Measurements from ENCODE around the gene MOGAT2.
"Not testable (repeated sequence)": the region's sequence is repeated elsewhere in the genome, so short reads cannot be mapped to it uniquely, and the experiment has no call there.

The MOGAT2 gene

DNA sequence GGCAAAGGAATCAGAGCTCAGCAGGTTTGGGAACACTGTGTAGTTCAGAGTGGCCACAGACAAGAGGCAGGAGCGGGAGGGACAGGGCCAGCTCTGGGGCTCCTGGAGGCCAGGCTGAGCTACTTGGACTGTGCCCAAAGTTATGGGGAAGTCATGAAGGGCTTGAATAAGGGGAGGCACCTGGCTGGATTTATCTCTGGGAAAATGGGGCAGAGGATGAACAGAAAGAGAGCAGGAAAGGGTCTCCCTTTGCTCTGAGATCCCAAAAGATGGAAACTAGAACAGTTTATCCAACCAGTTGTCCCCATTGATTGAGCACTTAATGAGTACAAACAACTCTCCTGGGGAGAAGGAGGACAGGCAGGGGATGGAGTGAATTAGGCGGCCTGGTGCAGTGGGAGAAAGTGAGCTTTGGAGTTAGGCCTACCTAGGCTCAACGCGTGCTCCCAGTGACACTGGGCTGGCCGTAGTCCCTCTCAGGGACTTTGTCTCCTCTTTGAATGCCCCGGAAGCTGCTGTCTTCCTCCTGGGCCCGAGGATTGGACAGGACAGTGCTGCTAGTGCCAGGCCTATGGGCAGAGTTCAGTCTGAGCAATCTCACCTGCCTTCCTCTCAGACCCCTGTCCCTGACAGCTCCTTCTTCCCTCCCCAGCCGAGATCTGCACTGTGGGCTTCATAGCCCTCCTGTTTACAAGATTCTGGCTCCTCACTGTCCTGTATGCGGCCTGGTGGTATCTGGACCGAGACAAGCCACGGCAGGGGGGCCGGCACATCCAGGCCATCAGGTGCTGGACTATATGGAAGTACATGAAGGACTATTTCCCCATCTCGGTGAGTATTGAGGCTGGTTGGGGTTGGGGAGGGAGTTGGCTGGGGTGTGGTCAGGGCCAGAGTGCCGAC is 2.0 kb downstream of the MOGAT2 start:
- no peak for DNase-seq

DNA sequence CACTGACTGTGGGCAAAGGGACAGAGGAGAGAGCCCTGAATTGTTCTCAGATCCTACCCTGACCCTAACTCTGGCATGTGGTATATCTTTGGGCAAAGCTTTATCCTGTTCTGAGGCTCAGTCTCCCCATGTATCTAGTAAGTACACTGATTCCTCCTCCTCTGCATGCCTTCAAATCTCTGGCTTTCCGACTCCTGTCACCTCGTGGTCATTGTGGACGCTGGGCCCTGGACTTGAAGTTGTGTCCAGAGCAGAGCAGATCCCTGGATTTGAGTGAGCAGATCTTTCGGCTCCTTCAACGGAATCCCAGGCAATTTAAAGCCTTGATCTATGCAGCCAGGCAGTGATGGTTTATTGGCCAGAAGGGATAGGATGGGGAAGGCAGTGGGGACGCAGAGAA is 3.0 kb downstream of the MOGAT2 start:
- no peak for DNase-seq

DNA sequence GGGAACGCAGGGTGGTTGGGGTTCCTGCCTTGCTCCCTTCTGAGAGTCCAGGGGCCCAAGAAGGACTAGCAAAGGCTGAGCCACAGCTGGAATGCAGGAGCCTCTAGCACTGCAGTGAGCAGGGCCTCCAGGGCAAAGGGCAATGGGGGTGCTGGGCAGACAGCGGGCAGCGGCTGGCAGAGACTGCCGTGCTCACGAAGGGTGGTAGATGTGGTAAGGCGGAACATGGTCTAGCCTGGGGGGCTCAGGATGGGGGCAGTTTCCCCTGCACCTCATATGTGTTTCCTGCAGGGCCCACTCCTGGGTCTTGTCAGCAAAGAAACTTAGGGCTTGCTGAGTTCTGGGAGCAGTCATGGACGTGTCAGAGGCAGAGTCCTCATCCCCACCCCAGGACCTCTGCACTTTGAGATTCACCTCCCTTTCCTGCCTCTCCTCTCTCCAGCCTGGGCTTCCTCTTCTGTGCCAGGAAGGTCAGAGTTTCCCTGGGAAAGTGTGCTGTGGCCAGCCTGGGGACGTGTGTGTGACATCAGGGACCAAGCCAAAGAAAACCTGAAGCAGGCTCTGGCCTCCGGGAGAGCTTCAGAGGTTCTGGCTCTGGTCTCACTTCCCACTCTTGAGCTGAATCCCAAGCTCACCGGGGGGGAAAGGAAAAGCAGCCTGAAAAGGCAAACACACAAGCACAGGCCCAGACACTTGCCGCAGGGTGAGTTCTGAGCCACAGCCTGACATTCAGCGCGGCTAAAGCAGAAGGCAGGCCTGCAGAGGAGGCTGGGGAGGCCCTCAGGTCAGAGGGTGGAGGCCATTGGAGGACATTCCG is 4.4 kb downstream of the MOGAT2 start:
- DNase-seq = no peak

DNA sequence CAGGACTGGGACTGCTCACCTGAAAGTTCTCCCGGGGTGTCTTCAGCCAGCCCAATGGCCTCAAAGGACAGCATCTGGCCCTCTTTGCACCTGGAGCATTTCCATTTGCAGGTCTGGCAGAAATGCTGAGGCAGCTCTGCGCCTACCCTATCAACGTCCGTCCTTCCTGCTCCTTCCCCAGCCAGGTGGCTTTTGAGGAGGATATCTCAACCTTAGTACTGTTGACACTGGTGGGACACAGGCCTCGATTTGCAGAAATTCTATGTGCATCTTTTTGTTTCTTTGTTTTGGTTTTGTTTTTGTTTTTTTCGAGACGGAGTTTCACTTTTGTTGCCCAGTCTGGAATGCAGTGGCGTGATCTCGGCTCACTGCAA is 5.0 kb downstream of the MOGAT2 start:
- no peak for DNase-seq

DNA sequence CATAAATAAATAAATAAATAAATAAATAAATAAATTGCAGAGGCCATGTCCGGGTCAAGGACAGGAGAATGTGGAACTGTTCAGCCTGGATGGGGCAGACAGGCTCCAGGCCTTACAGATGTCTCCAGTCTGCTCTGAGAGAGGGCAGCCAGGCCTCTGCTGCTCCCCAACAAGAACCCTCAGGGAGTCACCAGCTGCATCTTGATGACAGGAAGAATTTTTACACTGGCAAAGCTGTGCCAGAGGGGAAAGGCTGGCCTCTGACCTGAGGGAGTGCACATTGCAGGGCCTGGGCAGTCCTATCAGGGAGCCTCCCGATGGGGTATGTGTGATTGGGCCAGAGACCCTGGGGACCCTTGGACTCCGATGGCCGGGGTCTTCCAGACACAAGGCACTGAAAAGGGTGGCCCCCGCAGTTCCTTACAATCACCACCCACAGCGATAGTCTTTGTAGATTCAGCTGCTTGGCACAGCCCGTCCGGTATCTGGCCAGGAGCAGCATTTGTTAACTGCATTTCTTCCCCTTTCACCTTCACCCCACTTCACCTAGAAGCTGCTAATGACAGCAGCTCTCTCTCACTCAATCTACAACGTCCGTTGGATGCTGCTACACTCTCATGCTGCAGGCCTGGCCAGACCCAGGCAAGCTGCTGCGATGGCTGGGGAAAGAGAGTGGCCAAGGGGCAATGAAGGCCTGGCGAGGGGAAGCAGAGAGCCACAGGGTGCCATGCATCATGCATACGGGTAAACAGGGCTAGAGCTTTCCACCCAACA is 8.1 kb downstream of the MOGAT2 start:
- DNase-seq = no peak

DNA sequence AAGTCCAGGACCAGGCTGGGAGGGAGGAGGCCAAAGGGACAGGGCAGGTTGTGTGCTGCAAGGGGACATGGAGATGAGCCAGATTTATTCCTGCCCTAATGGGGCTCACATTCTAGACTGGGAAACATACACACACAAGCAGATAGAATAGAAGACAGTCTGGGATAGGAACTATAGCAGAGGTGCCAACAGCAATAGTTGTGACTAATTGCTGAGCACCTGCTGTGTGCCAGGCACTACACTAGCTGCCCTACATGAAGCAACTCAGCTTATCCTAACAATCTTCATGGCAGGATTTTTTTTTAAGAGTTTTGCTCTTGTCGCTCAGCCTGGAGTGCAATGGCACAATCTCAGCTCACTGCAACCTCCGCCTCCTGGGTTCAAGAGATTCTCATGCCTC is 11.4 kb downstream of the MOGAT2 start:
- DNase-seq = no peak

DNA sequence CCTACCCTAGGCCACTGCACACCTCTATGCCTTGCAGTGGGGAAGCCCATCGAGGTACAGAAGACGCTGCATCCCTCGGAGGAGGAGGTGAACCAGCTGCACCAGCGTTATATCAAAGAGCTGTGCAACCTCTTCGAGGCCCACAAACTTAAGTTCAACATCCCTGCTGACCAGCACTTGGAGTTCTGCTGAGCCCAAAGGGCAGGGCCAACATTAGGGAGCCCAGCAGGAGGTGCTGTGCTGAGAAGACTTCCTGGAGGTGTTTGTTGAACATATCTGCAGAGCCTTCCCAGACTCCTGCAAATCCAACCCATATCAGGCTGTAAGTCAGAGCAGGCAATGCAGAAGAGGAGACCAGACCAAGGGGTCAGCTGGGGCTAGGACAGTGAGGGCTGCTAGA is 13.5 kb downstream of the MOGAT2 start:
- DNase-seq = no peak

DNA sequence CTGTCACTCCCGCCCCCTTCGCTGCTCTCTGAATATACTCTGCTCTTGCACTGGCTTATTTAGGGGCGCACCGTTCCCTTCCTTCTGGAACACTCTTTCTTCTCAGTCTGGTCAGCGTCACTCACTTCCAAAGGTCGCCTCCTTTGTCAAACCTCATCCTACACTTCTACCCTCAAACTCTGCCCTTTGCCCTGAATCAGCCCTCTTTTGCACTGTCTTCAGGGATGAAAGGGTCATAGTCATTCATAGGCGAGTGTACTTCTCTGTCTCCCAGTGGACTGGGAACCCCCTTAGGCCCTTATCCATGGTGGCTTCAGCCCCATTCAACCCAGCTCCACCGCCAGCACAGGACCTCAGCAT is 15.4 kb downstream of the MOGAT2 start:
- DNase-seq = no peak

DNA sequence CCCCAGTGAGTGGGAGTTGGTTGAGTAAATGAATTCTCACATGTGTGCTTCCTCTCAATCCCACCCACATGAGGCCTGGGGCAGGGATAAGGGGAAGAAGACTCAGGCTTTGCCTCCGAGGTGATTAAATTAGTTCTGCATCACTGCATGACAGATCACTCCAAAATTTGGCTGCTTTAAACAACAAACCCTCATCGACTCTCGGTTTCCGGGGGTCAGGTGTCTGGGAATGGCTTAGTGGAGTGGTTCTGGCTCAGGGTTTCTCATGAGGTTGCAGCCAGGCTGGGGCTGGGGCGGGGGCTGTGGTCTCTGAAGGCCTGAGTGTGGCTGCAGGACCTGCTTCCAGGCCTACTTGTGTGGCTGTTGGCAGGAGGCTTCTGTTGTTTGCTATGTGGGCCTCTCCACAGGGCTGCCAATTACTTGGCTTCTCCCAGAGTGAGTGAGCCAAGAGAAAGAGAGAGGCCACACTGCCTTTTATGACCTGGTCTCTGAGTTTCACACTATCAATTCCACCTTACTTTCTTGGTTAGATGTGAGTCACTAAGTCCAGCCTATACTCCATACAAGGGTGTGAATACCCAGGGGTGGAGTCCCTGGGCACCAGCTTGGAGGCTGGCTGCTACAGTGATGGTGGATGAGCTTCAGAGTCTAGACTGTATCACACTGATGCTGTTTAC is 15.9 kb downstream of the MOGAT2 start:
- DNase-seq = no peak

DNA sequence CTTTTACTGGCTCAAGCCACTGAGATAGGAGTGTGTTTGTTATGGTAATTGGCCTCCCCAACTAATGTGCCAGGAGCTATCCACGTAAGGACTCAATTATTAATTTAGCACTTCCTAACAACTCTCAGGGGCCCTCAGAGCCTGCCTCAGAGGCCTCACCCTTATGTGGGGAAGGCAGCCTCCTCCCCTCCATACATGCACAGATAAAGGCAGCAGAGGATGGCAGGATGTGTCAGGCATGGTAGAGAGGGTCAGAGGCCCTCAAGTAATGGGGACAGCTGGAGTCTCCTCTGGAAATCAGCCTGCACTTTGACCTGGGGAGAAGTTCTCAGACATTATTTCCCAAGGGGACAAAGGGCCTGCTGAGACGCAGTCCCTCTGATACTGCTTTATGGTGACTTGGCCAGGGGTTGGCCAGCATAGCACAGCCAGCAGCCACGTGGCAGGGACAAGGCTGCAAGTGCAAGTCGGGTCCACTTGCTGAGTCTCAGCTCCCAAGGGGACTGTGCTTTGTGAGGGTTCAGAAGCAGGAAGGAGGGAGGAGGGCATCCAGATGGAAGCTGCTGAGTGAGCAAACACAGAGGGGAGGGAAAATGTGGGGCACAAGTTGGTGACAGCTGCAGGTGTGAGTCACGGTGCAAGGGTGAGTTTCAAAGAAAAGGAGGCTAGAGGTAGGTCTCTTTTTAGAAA is 17.0 kb downstream of the MOGAT2 start:
- DNase-seq = no peak

DNA sequence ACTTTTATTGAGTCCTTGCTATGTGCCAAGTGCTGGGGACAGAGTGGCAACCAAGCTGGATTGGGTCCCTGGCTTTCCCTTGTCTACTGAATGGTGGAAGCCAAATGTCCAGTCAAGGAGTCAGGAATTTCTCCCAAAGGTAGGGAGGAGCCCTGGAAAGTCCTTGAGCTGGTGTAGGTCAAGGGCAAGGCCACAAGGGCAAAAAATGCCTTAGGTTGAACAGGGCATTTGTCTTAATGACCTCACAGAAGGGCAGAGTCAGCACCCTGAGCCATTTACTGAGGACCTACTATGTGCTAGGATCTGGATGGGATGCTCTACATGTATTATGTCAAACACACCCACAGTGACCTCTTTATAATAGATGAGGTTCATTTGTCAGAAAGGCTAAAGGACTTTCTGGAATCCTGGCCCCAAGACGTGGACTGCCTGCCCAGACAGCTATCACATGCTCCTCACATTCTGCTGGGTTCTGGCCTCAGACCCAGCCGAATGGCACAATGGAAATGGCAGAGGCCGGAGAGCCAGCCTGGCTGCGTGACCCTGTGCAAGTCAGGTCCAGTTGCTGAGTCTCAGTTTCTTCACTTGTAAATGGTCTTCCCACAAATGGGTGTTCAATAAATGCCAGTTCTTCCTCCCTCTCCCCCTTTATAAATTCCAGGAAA is 17.7 kb downstream of the MOGAT2 start:
- no peak for DNase-seq

DNA sequence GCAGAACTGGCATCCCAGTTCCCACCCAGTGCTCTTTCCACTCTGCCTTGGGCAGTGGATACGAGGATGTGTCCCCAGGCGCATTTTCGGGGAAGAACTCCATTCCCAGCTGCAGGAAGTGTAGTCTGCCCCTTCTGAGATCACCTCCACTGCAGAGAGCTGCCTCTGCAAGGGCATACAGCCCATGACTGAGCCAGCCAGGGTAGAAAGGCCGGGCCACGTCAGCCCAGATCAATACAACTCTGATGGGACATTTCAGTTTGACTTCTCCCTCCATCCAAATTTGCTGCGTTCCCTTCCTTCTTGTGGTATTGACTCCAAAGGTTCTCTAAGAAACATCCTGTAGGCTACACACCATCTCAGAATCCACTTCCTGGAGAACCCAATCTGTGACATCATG is 19.7 kb downstream of the MOGAT2 start:
- DNase-seq = no peak

DNA sequence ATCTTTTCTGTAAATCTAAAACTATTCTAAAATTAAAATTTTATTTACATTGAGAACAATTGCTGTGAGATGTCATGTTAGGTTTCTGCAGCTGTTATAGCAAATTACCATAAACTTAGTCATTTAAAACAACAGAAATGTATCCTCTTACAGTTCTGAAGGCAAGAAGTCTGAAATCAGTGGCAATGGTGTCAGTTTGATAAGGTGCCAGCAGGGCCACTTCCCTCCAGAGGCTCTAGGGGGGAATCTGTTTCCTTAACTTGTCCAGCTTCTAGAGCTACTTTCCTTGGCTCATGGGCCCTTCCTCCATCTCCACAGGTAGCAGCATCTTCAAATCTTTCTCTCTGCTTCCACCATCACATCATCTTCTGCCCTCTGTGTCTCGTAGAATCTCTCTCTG is 23.0 kb downstream of the MOGAT2 start:
- no peak for DNase-seq

DNA sequence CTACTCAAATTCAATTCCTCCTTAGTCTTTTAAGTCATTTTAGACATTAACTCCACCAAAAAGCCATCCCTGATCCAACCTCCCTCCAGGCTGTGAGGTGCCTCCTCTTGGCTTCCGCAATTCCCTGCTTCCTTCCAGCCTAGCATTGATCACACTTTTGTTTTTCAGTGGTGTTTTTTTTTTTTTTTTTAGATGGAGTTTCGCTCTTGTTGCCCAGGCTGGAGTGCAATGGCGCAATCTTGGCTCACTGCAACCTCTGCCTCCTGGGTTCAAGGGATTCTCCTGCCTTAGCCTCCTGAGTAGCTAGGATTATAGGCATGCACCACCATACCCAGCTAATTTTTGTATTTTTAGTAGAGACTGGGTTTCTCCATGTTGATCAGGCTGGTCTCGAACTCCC is 25.5 kb downstream of the MOGAT2 start:
- DNase-seq = not testable (repeated sequence)

DNA sequence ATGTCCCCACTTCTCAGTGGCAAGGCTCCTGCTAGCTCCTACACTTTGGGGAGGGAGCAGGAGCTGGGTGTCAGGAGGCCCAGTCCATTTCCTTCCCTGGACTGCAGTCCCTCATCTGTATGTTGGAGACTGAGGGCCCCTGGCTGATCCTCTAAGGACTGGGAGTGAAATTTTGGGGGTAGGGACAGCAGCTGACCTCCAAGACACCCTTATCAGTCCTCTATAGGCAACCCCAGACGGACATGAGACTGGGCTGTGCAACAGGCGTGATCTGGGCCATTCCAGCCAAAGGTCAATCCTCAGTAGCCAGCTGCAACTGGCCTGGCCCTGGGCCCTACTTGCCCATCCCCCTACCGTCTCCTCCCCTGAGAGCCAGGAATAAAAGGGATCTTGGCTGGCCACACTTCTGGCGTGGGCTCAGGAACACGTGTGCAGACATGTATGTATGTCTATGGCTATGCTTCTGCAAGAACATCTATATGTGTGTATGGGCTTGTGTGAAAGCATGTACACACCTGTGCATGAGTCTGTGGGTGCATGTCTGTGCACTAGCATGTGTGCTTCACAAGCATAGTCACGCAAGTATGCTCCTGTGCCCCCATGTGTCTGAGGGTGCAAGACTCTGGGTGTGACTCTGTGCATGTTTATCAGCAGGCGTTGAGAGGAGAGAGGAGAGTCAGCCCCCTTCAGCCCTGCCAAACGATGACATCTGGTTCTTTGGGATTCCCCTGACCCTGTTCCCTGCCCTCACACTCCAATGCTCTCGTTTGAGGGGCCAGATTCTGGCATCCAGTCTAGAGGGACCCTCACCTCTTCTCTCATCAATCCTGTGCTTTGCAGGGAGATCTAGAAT is 26.3 kb downstream of the MOGAT2 start:
- DNase-seq = no peak

DNA sequence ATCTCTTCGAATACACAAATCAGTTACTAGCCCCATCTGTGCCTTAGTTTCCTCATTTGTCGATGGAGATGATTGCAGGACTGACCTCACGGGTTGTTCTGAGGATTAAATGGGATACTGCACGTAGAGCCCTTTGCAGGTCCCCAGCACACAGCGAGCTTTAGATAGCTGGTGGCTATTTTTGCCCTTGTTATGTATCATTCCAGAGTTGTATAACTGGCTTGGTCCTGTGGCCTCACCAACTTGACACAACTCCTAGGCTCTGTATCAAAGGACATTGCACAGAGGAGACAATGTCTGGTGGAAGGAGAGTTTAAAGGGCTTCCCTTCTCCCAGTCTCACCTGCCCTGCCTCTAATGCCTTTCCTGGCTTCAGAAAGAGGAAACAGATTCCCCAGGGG is 28.2 kb downstream of the MOGAT2 start:
- DNase-seq = no peak

DNA sequence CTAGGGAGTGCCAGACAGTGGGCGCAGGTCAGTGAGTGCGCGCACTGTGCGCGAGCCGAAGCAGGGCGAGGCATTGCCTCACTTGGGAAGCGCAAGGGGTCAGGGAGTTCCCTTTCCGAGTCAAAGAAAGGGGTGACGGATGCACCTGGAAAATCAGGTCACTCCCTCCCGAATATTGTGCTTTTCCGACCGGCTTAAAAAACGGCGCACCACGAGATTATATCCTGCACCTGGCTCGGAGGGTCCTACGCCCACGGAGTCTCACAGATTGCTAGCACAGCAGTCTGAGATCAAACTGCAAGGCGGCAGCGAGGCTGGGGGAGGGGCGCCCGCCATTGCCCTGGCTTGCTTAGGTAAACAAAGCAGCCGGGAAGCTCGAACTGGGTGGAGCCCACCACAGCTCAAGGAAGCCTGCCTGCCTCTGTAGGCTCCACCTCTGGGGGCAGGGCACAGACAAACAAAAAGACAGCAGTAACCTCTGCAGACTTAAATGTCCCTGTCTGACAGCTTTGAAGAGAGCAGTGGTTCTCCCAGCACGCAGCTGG is 31.2 kb downstream of the MOGAT2 start:
- not testable (repeated sequence) for DNase-seq

DNA sequence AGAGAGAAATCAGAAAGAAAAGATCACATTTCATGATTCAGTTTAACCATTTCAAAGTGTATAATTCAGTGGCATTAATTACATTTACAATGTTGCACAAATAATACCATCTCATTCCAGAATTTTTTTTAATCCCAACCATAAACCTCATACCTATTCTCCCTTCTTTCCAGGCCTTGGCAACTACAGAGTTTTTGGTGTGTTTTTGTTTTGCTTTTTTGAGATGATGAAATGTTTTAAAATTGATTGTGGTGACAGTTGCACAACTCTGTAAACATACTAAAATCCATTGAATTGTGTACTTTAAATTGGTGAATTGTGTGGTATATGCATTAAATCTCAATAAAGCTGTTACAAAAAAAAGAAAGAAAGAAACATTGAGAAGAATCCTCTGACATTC is 37.3 kb downstream of the MOGAT2 start:
- not testable (repeated sequence) for DNase-seq

DNA sequence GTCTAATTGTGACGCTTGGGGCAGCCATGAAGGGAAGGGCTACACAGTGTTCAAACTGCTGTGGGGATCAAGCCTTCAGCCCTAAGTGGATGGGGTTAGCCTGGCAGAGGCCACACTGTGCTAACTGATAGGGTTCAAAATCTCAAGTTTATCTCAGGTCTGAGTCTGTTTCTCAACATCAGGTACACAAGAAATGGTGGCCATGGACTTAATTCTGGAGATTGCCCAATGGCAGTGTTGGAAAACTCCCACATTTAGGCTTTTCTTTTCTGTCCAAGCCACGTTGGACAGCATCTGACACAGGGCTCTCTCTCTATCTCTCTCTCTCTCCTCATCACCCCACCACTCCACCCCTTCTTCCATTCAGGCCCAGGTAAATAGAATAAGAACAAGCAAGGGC is 40.0 kb downstream of the MOGAT2 start:
- DNase-seq = no peak

DNA sequence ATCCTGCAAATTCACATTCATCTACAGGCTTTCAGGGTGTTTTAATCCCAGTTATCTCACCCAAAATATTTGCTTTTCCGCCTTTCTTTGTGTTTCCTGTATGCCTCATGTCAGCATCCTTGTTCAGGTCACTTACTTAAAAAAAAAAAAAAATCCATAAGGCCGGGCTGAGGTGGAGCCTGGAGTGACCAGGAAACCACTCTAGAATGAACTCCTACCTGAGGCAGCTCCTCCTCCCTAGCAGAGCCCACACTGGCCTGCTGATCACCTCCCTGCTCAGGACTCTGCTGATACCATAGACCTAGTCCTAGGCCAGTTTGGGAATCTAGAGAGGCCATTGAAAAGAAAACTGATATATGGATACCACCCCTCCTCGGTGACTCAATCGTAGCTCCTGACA is 42.2 kb downstream of the MOGAT2 start:
- no peak for DNase-seq

Measured in NCI-H1105 (cell line).